ENCODE results near the gene RPGRIP1L.

- TF ChIP-seq E2F6 (IDR thresholded peaks at IDR 0.05) (no peak), RAD21 (IDR thresholded peaks at IDR 0.05 in 1 of 2, conservative IDR thresholded peaks at IDR 0.05 in 1 of 2; ENCODE audit: low read depth in 2 of 2, low read length in 2 of 2) (no peak), POLR2AphosphoS5 (IDR thresholded peaks at IDR 0.05; ENCODE audit: low read depth, low read length) (no peak), POLR2A (IDR thresholded peaks at IDR 0.05; ENCODE audit: control extremely low read depth in 1 of 2, low read depth in 2 of 2, low read length in 2 of 2) (no peak), TEAD4 (IDR thresholded peaks at IDR 0.05; ENCODE audit: low read depth, low read length) (no peak), SP2 (IDR thresholded peaks at IDR 0.05; ENCODE audit: low read length) (no peak), CREB1 (IDR thresholded peaks at IDR 0.05) (no peak), CTCF (IDR thresholded peaks at IDR 0.05; ENCODE audit: control extremely low read depth in 1 of 3, insufficient read depth in 1 of 3, low read depth in 1 of 3, low read length in 3 of 3) (no peak), POU5F1 (IDR thresholded peaks at IDR 0.05; ENCODE audit: low read depth, low read length) (no peak), MAFK (IDR thresholded peaks at IDR 0.05; ENCODE audit: low read depth, low read length) (no peak), EZH2 (IDR thresholded peaks at IDR 0.05; ENCODE audit: low read depth, low read length, severe bottlenecking) (no peak), HDAC2 (IDR thresholded peaks at IDR 0.05; ENCODE audit: borderline replicate concordance in 1 of 2, low read depth in 2 of 2, low read length in 2 of 2) (no peak), RXRA (IDR thresholded peaks at IDR 0.05; ENCODE audit: insufficient read depth, low read depth, low read length) (no peak), JUND (IDR thresholded peaks at IDR 0.05; ENCODE audit: low read length) (no peak)
Observed at GRCh38 chr16:53601961-53602360, 101.7 kb downstream of the RPGRIP1L start.

Measured in H1 (cell line).